ENCODE data around the gene UAP1L1.

GRCh38 chr9:137095664-137096517, 18.6 kb downstream of the UAP1L1 start:
- no peak for TF ChIP-seq POLR2A (IDR thresholded peaks at IDR 0.05)
- no peak for TF ChIP-seq CTCF (IDR thresholded peaks at IDR 0.05)
